ENCODE measurements around the gene ELF4.

DNA sequence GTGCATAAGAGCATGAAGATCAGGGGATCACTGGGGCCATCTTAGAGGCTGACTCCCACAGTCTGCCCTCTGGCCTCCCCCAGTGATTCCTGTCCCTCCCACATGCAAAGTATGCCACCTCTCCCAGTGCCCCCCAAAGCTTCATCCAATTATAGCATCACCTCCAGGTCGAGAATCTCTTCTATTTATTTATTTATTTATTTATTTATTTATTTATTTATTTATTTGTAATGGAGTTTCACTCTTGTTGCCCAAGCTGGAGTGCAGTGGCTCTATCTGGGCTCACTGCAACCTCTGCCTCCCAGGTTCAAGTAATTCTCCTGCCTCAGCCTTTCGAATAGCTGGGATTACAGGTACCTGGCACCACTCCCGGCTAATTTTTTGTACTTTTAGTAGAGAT, 77.7 kb downstream of the ELF4 start:
- no peak for TF ChIP-seq PPARA (CRISPR knock-in tag; IDR thresholded peaks at IDR 0.05; ENCODE audit: borderline replicate concordance)
- TF ChIP-seq ZNF70 (CRISPR knock-in tag; IDR thresholded peaks at IDR 0.05), result no peak
- no peak for TF ChIP-seq RARB (CRISPR knock-in tag; IDR thresholded peaks at IDR 0.05)
- TF ChIP-seq, protein P1, sequence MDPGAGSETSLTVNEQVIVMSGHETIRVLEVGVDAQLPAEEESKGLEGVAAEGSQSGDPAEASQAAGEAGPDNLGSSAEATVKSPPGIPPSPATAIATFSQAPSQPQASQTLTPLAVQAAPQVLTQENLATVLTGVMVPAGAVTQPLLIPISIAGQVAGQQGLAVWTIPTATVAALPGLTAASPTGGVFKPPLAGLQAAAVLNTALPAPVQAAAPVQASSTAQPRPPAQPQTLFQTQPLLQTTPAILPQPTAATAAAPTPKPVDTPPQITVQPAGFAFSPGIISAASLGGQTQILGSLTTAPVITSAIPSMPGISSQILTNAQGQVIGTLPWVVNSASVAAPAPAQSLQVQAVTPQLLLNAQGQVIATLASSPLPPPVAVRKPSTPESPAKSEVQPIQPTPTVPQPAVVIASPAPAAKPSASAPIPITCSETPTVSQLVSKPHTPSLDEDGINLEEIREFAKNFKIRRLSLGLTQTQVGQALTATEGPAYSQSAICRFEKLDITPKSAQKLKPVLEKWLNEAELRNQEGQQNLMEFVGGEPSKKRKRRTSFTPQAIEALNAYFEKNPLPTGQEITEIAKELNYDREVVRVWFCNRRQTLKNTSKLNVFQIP (CRISPR knock-in tag; IDR thresholded peaks at IDR 0.05; ENCODE audit: borderline replicate concordance, low read depth), result no peak
